IgD-negative memory B cell (primary cell): ENCODE data around the gene ALG9. TPM values are rescaled to one million over a fixed set of nuclear protein-coding genes. Genes with fewer than 3 reads are reported as not detected.

ENCODE experiments used
- H3K27ac Mint-ChIP-seq, 3 donors: one replicate each; pipeline ENCODE4 v1.8.0; 2020 to 2022; ENCODE audit warnings: mild to moderate bottlenecking in 3 of 3, mixed read lengths in 3 of 3, moderate library complexity in 1 of 3
- H3K27me3 Mint-ChIP-seq: one replicate; pipeline ENCODE4 v1.8.0; 2021; ENCODE audit warnings: mixed read lengths
- H3K36me3 Mint-ChIP-seq: one replicate; pipeline ENCODE4 v1.8.0; 2020; ENCODE audit warnings: mild to moderate bottlenecking, mixed read lengths
- H3K4me1 Mint-ChIP-seq, 3 donors: one replicate each; pipeline ENCODE4 v1.8.0; 2020 to 2022; ENCODE audit warnings: mixed read lengths in 3 of 3, mild to moderate bottlenecking in 1 of 3
- H3K4me3 Mint-ChIP-seq, 4 donors: one replicate each; pipeline ENCODE4 v1.8.0; 2020 to 2022; ENCODE audit warnings: mild to moderate bottlenecking in 4 of 4, mixed read lengths in 4 of 4, moderate library complexity in 3 of 4
- H3K9me3 Mint-ChIP-seq, 3 donors: one replicate each; pipeline ENCODE4 v1.8.0; 2020 to 2021; ENCODE audit warnings: mixed read lengths in 3 of 3, mild to moderate bottlenecking in 1 of 3
- polyA plus RNA-seq: library from polyadenylated mRNA; unstranded; fragments of 300-500 nt; fragmentation: Illumina TruSeq; gene quantifications from one replicate; pipeline ENCODE4 v1.2.3, GENCODE V29; 2021

ALG9 gene, protein sequence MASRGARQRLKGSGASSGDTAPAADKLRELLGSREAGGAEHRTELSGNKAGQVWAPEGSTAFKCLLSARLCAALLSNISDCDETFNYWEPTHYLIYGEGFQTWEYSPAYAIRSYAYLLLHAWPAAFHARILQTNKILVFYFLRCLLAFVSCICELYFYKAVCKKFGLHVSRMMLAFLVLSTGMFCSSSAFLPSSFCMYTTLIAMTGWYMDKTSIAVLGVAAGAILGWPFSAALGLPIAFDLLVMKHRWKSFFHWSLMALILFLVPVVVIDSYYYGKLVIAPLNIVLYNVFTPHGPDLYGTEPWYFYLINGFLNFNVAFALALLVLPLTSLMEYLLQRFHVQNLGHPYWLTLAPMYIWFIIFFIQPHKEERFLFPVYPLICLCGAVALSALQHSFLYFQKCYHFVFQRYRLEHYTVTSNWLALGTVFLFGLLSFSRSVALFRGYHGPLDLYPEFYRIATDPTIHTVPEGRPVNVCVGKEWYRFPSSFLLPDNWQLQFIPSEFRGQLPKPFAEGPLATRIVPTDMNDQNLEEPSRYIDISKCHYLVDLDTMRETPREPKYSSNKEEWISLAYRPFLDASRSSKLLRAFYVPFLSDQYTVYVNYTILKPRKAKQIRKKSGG
- 13.6 TPM for polyA plus RNA-seq

DNA sequence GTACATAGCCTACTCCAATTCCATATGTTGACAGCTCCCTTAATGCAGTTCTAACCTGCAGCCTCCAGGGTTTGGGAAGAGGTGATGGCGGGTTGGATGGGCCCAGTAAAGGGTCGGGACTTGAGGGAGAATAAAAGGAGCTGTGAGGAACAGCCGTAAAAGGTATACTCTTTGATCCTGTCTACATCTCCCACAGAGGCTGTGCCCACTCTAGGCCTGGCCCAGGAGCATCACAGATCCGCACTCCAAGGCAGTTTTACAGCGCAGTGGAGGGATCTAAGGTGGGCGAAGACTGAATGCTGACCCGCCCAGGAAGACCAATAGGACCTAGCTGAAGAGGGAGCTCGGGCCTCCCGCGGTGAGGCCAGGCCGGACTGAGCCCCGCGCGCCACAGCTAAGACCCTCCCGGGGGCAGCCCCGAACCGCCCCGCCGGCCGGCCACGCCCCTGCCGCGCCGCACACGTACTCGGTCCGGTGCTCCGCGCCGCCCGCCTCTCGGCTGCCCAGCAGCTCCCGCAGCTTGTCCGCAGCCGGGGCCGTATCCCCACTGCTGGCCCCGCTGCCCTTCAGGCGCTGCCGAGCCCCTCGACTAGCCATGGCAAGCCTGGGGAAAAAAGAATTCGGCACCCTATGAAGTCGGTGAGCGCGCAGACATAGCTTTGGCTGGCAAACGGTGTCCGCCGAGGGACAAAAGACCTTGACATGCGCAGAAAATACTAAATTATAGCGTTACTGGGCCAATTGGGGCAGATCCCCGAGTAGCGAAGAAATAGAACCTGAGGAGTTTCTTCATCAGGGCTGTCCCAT, at the start of gene ALG9:
Gene ALG9 (minus strand): TSS at position 696 of the 807 bp plus-strand sequence. CDS start 99 bp downstream, at position 597.
- Mint-ChIP-seq H3K27me3 (no peaks in the 10 kb centered on the region), H3K27ac (peak within 1 kb of the TSS; percentile 79 to 94 (median 89)), H3K4me3 (peak within 1 kb of the TSS; percentile 89 to 97 (median 94)), H3K4me1 (peaks cover 11 to 17% (median 14%) of the 10 kb centered on the region in 3 donors), H3K9me3 (no peaks in the 10 kb centered on the region), H3K36me3 (peaks cover 8% of the 10 kb centered on the region)

DNA sequence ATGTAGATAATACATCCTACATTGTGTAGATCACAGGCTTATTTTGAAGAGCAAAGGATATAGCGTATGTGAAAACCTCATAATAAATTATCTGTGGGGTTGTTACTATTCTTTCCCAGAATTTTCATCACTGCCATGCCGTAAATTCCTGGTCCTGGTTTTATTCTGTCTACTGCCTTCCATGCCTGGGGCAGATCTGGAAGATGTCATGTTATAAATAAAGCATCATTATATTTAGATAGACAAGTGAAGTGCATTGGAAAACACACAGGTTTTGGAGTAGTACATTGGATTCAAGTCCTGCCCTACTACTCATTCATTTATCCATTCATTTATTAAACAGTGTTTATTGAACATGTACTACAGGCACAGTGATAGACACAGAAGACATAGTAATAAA, 49.5 kb upstream of the ALG9 start:
- no peak overlapping the region for H3K4me3 Mint-ChIP-seq
- H3K9me3 Mint-ChIP-seq = peaks cover 0 to 5% (median 2%) of the 10 kb centered on the region in 3 donors
- no peaks in the 10 kb centered on the region for H3K36me3 Mint-ChIP-seq
- H3K4me1 Mint-ChIP-seq = peaks cover 3 to 4% (median 3%) of the 10 kb centered on the region in 3 donors
- no peak overlapping the region for H3K27ac Mint-ChIP-seq
- H3K27me3 Mint-ChIP-seq = peaks cover 10% of the 10 kb centered on the region

DNA sequence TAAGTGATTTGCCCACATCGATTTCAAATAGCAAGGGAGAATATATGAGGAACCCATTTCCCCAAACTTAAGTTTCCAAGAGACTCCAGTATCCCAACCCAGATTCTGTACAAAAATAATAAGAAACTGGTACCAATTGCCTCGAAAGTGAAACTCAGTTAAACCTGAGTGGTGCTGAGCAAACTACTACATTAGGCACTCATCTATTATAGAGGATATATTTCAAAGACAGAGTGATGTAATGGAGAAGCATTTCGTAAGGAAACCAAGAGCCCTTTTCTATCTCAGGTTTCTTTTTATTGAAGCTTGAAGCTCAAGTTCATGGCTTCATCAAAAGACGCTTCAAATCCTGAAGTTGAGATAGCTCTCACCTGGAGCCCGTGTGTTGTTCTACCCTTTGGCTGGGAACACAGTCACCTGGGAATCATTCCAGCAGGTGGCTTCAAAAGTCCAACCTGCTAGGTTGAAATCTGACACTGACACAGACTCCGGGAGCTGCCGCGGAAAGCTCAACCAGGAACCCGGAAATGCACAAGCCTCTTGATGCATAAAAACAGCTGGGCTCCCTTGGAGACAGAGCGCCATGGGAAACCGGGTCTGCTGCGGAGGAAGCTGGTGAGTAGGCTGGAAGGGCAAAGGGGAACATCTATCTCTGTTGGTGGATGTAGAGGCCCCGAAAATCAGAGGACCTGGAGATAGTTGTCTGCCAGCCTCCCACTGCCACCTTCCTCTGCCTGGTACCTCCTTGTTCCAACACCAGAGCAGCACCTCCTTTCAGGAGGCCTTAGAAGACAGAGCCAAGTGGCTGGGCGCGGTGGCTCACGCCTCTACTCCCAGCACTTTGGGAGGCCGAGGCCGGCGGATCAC, 47.2 kb upstream of the ALG9 start, which contains the start of gene C11orf52:
Gene C11orf52 (plus strand): TSS at position 524 of the 867 bp plus-strand sequence. CDS start 60 bp downstream, at position 584.
- Mint-ChIP-seq H3K4me3 (no peak within 1 kb of the TSS), H3K4me1 (peaks cover 0 to 4% (median 0%) of the 10 kb centered on the region in 3 donors), H3K27ac (no peak within 1 kb of the TSS), H3K27me3 (peaks cover 21% of the 10 kb centered on the region), H3K36me3 (no peaks in the 10 kb centered on the region), H3K9me3 (peaks cover 0 to 5% (median 0%) of the 10 kb centered on the region in 3 donors)

DNA sequence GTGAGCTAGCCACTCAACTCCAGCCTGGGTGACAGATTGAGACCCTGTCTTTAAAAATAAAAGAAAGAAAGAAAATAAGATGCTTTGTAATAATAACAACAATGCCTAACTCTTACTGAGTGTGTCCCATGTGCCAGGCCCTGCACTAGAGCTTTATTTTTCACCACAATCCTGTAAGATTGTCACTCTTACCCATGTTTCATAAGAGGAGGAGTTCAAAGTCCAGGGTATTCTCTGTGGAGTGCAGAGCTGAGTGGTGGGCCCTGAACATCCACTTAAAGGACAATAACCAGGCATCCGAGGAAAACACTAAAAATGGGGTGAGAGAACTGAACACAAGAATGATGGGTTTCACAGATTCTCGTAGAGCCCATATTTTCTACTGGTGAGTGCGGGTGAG, 46.4 kb upstream of the ALG9 start:
- Mint-ChIP-seq H3K27me3 (peaks cover 26% of the 10 kb centered on the region), H3K27ac (no peak overlapping the region), H3K36me3 (no peaks in the 10 kb centered on the region), H3K4me1 (peaks cover 0 to 4% (median 0%) of the 10 kb centered on the region in 3 donors), H3K9me3 (peaks cover 0 to 5% (median 0%) of the 10 kb centered on the region in 3 donors), H3K4me3 (no peak overlapping the region)

DNA sequence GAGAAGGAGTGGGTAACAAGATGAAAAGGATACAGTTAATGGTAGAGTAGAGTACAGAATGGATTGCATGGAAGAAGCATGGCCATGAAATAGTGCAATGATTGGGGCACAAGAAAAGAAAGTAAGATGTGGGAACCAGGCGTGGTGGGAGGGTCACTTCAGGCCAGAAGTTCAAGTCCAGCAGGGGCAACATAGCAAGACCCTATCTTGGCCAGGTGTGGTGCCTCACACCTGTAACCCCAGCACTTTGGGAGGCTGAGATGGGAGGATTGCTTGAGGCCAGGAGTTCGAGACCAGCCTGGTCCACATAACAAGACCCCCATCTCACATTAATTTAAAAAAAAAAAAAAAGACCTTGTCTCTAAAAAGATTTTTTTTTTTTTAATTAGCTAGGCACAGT, 45.9 kb upstream of the ALG9 start:
- H3K4me1 Mint-ChIP-seq = peaks cover 0 to 4% (median 0%) of the 10 kb centered on the region in 3 donors
- peaks cover 26% of the 10 kb centered on the region for H3K27me3 Mint-ChIP-seq
- H3K36me3 Mint-ChIP-seq = no peaks in the 10 kb centered on the region
- peaks cover 0 to 5% (median 0%) of the 10 kb centered on the region in 3 donors for H3K9me3 Mint-ChIP-seq
- no peak overlapping the region for H3K27ac Mint-ChIP-seq
- no peak overlapping the region for H3K4me3 Mint-ChIP-seq

DNA sequence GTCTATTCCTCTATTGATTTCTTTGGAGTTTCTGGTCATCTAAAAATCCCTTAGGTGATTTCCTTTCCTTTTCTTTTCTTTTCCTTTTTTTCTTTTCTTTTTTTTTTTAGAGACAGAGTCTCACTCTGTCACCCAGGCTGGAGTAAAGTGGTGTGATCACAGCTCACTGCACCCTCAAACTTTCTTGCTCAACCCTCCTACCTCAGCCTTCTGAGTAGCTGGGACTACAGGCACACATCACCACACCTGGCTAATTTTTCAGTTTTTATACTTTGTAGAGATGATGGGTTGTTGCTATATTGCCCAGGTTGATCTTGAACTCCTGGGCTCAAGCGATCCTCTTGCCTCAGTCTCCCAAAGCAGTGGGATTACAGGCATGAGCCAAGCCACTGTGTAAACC, 45.4 kb upstream of the ALG9 start:
- H3K36me3 Mint-ChIP-seq = no peaks in the 10 kb centered on the region
- H3K9me3 Mint-ChIP-seq = peaks cover 0 to 5% (median 0%) of the 10 kb centered on the region in 3 donors
- H3K4me3 Mint-ChIP-seq = no peak overlapping the region
- peaks cover 0 to 4% (median 0%) of the 10 kb centered on the region in 3 donors for H3K4me1 Mint-ChIP-seq
- H3K27ac Mint-ChIP-seq = no peak overlapping the region
- peaks cover 30% of the 10 kb centered on the region for H3K27me3 Mint-ChIP-seq

DNA sequence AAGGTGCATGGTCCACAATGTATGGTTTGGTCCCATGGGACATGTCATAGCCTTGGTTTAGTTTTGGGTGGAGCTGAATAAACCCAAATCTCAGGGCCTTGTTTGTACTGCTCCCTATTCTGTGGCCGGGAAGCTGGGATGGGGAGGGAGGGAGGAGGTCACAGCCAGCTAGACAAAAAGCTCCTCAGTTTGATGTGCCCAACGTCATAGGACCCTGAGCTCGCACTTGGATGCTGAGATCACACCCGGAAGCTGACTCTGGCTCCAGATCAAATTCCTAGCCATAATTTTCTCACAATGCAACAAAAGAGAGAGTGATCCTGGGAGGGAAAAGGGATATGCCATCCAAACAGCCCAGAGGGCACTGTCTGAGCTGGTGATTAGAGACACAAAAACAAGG, 42.6 kb upstream of the ALG9 start:
- Mint-ChIP-seq H3K9me3 (peaks cover 0 to 5% (median 0%) of the 10 kb centered on the region in 3 donors), H3K4me3 (no peak overlapping the region), H3K4me1 (peaks cover 0 to 4% (median 4%) of the 10 kb centered on the region in 3 donors), H3K36me3 (no peaks in the 10 kb centered on the region), H3K27me3 (peaks cover 39% of the 10 kb centered on the region), H3K27ac (no peak overlapping the region)

DNA sequence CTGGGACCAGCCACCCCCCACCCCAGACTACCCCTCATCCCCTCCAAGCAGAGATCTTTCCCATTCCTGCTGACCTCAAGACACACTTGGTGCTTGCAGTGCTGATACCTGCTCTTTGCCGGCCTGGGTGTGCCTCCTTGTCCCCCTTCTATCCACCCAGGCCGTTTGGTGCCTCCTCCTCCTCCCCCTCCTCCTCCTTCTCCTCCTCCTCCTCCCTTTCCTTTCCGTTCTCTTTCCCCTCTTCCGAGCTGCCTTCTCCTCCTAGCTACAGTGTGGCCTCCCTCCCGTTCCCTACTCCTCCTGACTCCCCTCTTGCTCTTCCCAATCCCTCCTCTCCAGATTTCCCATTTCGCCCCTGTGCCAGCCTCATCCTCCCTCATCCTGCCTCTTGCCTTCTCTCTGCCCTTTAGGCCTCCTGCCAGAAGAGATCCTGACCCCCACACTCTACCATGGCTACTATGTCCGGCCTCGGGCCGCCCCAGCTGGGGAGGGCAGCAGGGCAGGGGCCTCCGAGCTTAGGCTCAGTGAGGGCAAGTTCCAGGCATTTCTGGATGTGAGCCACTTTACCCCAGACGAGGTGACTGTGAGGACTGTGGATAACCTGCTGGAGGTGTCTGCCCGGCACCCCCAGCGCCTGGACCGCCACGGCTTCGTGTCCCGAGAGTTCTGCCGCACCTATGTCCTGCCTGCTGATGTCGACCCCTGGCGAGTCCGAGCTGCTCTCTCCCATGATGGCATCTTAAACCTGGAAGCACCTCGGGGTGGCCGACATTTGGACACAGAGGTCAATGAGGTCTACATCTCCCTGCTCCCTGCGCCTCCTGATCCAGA, 41.9 kb upstream of the ALG9 start:
- H3K27me3 Mint-ChIP-seq = peaks cover 39% of the 10 kb centered on the region
- no peak overlapping the region for H3K4me3 Mint-ChIP-seq
- no peak overlapping the region for H3K27ac Mint-ChIP-seq
- H3K9me3 Mint-ChIP-seq = peaks cover 0 to 3% (median 0%) of the 10 kb centered on the region in 3 donors
- H3K4me1 Mint-ChIP-seq = peaks cover 0 to 4% (median 3%) of the 10 kb centered on the region in 3 donors
- H3K36me3 Mint-ChIP-seq = no peaks in the 10 kb centered on the region

DNA sequence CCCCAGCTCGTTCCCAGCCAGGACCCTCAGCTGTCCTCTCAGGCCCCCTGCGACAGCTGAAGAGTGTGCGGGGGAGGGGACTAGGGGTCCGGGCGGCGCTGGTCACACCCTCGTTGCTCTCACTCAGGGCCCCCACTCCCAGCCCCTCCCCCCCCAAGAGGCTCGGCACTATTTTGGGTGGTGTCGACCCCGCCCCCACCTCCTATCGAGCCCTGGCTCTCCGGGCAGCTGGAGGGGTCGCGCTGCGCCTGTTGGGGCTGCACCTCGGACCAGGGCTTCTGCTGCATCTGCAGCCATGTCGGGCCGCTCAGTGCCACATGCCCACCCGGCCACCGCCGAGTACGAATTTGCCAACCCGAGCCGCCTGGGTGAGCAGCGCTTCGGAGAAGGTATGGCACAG, 41.2 kb upstream of the ALG9 start, which contains the start of gene HSPB2:
Gene HSPB2 (plus strand): TSS at position 200 of the 400 bp plus-strand sequence. CDS start 96 bp downstream, at position 296.
- H3K9me3 Mint-ChIP-seq = no peaks in the 10 kb centered on the region
- H3K27ac Mint-ChIP-seq = no peak within 1 kb of the TSS
- H3K4me3 Mint-ChIP-seq = no peak within 1 kb of the TSS

DNA sequence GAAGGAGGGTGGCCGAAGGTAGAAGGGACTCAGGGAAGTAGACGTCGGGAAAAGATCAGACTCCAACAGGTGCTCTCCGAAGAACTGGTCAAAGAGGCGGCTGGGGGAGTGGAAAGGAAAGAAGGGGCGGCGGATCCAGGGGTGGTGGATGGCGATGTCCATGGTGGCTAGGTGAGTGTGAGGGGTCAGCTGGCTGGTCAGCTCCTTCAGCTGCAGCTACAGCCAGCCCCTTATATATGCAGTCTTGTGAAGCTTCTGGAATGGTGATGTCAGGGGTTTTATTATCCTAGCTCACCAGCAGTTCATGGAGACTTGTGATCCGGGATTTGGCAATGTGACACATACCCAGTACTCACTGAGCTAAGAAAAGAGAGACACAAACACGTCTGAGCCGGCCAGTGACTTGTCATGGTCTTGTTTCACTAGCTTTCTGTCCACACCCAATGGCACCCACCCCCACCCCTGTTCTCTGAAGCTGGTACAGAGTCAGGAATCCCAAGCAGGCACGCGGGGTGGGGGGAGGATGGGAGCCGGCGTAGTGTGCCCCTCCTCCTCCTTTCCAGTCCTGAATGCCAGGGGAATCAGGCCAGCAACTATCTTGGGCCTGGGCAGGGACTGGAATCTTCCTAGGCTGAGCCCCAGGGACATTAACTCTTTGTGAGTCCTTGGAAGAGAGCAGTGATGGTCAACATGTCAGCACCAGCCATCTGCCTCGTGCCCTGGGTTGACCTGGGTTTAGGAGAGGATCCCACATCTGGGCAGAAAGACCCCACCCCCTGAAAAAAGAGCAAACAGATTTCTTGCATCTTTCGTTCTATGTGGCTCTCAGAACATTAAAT, 40.4 kb upstream of the ALG9 start, which contains the start of gene CRYAB:
Gene CRYAB (minus strand): TSS at position 208 of the 839 bp plus-strand sequence. CDS start 46 bp downstream, at position 162.
- H3K9me3 Mint-ChIP-seq = no peaks in the 10 kb centered on the region
- peaks cover 35% of the 10 kb centered on the region for H3K27me3 Mint-ChIP-seq
- H3K27ac Mint-ChIP-seq = peak within 1 kb of the TSS in 1 of 3 donors; percentile 15
- H3K36me3 Mint-ChIP-seq = no peaks in the 10 kb centered on the region
- no peak within 1 kb of the TSS for H3K4me3 Mint-ChIP-seq
- peaks cover 0 to 4% (median 0%) of the 10 kb centered on the region in 3 donors for H3K4me1 Mint-ChIP-seq

More for the DNA sequence above, 41.2 kb upstream of the ALG9 start, which contains the start of gene HSPB2:
- H3K27me3 Mint-ChIP-seq = peaks cover 39% of the 10 kb centered on the region
- H3K4me1 Mint-ChIP-seq = peaks cover 0 to 4% (median 0%) of the 10 kb centered on the region in 3 donors
- no peaks in the 10 kb centered on the region for H3K36me3 Mint-ChIP-seq

DNA sequence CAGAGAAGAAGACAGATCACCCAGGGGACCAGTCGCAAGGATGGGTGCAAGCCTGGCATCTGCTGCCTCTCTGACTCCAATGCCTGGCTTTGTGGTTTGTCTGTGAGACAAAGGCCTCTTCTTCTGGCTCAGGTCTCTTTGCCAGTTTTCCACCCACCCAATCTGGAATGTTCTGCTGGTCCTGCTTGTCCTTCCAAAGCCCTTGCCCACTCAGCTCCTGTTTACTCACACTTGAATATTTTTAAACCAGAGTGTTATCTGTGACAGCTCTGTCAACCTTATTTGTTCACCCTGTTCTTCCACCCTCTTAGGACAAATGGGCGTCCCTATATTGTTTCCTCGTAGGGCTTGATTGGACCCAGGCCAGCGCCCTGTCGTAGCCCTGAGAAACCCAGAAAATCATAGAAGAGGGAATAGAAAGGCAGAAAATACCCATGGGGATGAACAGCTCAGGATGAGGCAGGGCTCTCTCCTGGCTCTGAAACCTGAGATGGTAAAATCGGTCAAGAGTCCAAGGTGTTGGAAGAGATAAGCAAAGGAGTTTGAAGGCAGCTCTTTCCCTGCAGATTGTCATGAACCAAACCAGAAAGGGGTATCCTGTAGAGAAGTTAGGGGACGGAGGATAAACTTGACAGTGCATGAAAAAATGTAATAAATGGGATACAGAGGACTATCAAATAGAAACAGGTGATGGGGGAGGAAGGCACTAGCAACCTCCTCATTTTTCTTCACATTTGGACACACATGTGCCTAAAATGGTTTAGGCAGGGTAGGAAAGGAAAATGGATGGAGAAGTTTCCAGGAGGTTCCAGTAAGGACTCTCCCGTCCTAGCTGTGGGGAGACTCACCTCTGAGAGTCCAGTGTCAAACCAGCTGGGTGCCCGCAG, 39.5 kb upstream of the ALG9 start:
- Mint-ChIP-seq H3K9me3 (no peaks in the 10 kb centered on the region), H3K27ac (peak overlapping the region in 1 of 3 donors; percentile 15), H3K4me3 (no peak overlapping the region), H3K4me1 (peaks cover 0 to 4% (median 0%) of the 10 kb centered on the region in 3 donors), H3K27me3 (peaks cover 32% of the 10 kb centered on the region), H3K36me3 (no peaks in the 10 kb centered on the region)
